ENCODE measurements around the gene ZNF763. TPM values are rescaled to one million over a fixed set of nuclear protein-coding genes. Genes with fewer than 3 reads are reported as not detected.

Gene ZNF763
- total RNA-seq (2022; extraction: Qiagen RNA extraction), result not detected in 5 replicates

GRCh38 chr19:11964858-11965645 lies at the start of gene ZNF763:
Gene ZNF763 (plus strand): TSS chr19:11965040. CDS start chr19:11965209, 169 bp downstream.

GRCh38 chr19:11924886-11925650 lies 39.8 kb upstream of the ZNF763 start, which contains the start of gene ZNF700:
Gene ZNF700 (plus strand): TSS chr19:11925107. CDS start chr19:11925211, 104 bp downstream.

Other genes with a start within 250 kb of the ZNF763 start
- 1.5 to 3.6 TPM (median 2.9 TPM) in 5 replicates for gene ZNF823, start 226.1 kb upstream of the ZNF763 start, total RNA-seq (2022; extraction: Qiagen RNA extraction)
- gene ZNF441, start 198.0 kb upstream of the ZNF763 start, total RNA-seq (2022; extraction: Qiagen RNA extraction), result not detected in 5 replicates
- not detected in 5 replicates for gene ZNF491, start 166.5 kb upstream of the ZNF763 start, total RNA-seq (2022; extraction: Qiagen RNA extraction)
- gene ZNF440, start 150.8 kb upstream of the ZNF763 start, total RNA-seq (2022; extraction: Qiagen RNA extraction), result 0.02 TPM in 1 of 5 replicates, not detected in the others
- gene ZNF439, start 116.3 kb upstream of the ZNF763 start, total RNA-seq (2022; extraction: Qiagen RNA extraction), result not detected in 5 replicates
- gene ZNF69, start 77.3 kb upstream of the ZNF763 start, total RNA-seq (2022; extraction: Qiagen RNA extraction), result not detected in 5 replicates
- gene ZNF700, start 39.9 kb upstream of the ZNF763 start, total RNA-seq (2022; extraction: Qiagen RNA extraction), result 0.19 to 0.30 TPM (median 0.27 TPM) in 5 replicates
- gene ZNF433, start 70.6 kb downstream of the ZNF763 start, total RNA-seq (2022; extraction: Qiagen RNA extraction), result not detected in 5 replicates
- gene ZNF878, start 87.9 kb downstream of the ZNF763 start, total RNA-seq (2022; extraction: Qiagen RNA extraction), result not detected in 5 replicates
- gene ZNF844, start 99.7 kb downstream of the ZNF763 start, total RNA-seq (2022; extraction: Qiagen RNA extraction), result not detected in 5 replicates
- not detected in 5 replicates for gene ZNF20, start 175.3 kb downstream of the ZNF763 start, total RNA-seq (2022; extraction: Qiagen RNA extraction)
- gene ZNF625, start 191.7 kb downstream of the ZNF763 start, total RNA-seq (2022; extraction: Qiagen RNA extraction), result not detected in 5 replicates
- 0.98 to 1.8 TPM (median 1.2 TPM) in 5 replicates for gene ZNF136, start 198.1 kb downstream of the ZNF763 start, total RNA-seq (2022; extraction: Qiagen RNA extraction)

Measured in A549 treated with Mapracorat at 1 μM for 4 hours (cell line).